HepG2 (cell line): ENCODE results near the gene RBP3. TPM values are rescaled to one million over a fixed set of nuclear protein-coding genes. Genes with fewer than 3 reads are reported as not detected.

Experiments
- ATAC-seq: fragments of 200-7000 bp; cut with Tn5 transposase; 3 replicates; pipeline ENCODE4 v1.9.1; 2020; ENCODE audit warnings: mild to moderate bottlenecking, moderate library complexity
- BruUV-seq: library from RNA; stranded (reverse); fragments of 400-500 nt; replicated peaks from 2 replicates; lab custom pipeline; 2021; lab: Mats Ljungman, UMichigan
- CTCF ChIA-PET: fragments of 300-600 bp; formaldehyde crosslinking; extraction: SDS; loops from one replicate; lab custom pipeline; 2021; ENCODE audit warnings: low total read pairs, inconsistent platforms, low intra/inter-chr PET ratio; lab: Yijun Ruan, JAX
- POLR2A ChIA-PET: fragments of 350-600 bp; sonication (Branson Sonifier 250); formaldehyde crosslinking; loops from one replicate; lab custom pipeline; 2020; ENCODE audit warnings: antibody characterized with exemption, inconsistent platforms; lab: Yijun Ruan, JAX
- DNase-seq: peaks from one replicate; pipeline ENCODE4 v3.0.0-alpha.2; 2015; ENCODE audit warnings: low spot score
- FAIRE-seq: peaks from 3 replicates; lab custom pipeline; 2011; peaks lifted over from hg19 to GRCh38; lab: Jason Lieb, UNC
- H2AFZ ChIP-seq: one replicate; pipeline ENCODE4 v1.6.1; 2011; ENCODE audit warnings: low read length, inconsistent platforms
- H3K27ac ChIP-seq: fragments of 300-600 bp; 3 replicates; pipeline ENCODE4 v1.8.0; 2011; ENCODE audit warnings: mixed run types, mild to moderate bottlenecking, mixed read lengths, low read length, inconsistent platforms; ENCODE audit not compliant: insufficient read depth; ENCODE audit errors: extremely low read length
- H3K27me3 ChIP-seq, 2 experiments: fragments of 200-600 bp in 1 of 2; 2 replicates in 1 of 2; 3 replicates in 1 of 2; pipeline versions ENCODE4 v1.6.0 to v1.8.0; 2011; ENCODE audit warnings: low read length in 2 of 2, mild to moderate bottlenecking in 2 of 2, moderate library complexity in 2 of 2, inconsistent platforms in 1 of 2; ENCODE audit not compliant: insufficient read depth in 2 of 2, control insufficient read depth in 1 of 2
- H3K36me3 ChIP-seq, 2 experiments: fragments of 200-600 bp in 1 of 2; replicated peaks in 1 of 2; 2 replicates in 1 of 2; 3 replicates in 1 of 2; pipeline versions ENCODE4 v1.5.1 to v1.8.0; 2011; ENCODE audit warnings: low read length in 2 of 2, inconsistent platforms in 1 of 2; ENCODE audit not compliant: insufficient read depth in 2 of 2, control insufficient read depth in 1 of 2
- H3K4me1 ChIP-seq: 2 replicates; pipeline ENCODE4 v1.5.1; 2012; ENCODE audit warnings: low read length, inconsistent platforms; ENCODE audit not compliant: insufficient read depth
- H3K4me2 ChIP-seq: 2 replicates; pipeline ENCODE4 v1.6.0; 2011; ENCODE audit warnings: low read depth, low read length, inconsistent platforms
- H3K4me3 ChIP-seq, 3 experiments: fragments of 200-600 bp in 1 of 3; sonication (generic), shearing (Covaris generic) in 1 of 3; replicated peaks in 1 of 3; 2 replicates each; pipeline ENCODE4 v1.5.1; 2011 to 2016; ENCODE audit warnings: low read length in 3 of 3, inconsistent platforms in 2 of 3, low read depth in 2 of 3, mild to moderate bottlenecking in 2 of 3, control low read depth in 1 of 3, mixed read lengths in 1 of 3; ENCODE audit not compliant: insufficient read depth in 1 of 3
- H3K79me2 ChIP-seq: one replicate; pipeline ENCODE4 v1.6.1; 2011; ENCODE audit warnings: low read length, inconsistent platforms; ENCODE audit not compliant: insufficient read depth
- H3K9ac ChIP-seq: 2 replicates; pipeline ENCODE4 v1.6.0; 2011; ENCODE audit warnings: mild to moderate bottlenecking, low read depth, low read length, inconsistent platforms; ENCODE audit not compliant: insufficient read depth
- H3K9me3 ChIP-seq: 2 replicates; pipeline ENCODE4 v1.5.1; 2012; ENCODE audit warnings: mild to moderate bottlenecking, low read length
- H4K20me1 ChIP-seq: 2 replicates; pipeline ENCODE4 v1.6.0; 2011; ENCODE audit warnings: inconsistent platforms, mild to moderate bottlenecking, low read length, moderate library complexity; ENCODE audit not compliant: insufficient read depth
- CTCF ChIP-seq: sonication (generic); formaldehyde crosslinking; IDR thresholded peaks from 2 replicates; pipeline ENCODE4 v1.5.0; 2020; ENCODE audit warnings: mild to moderate bottlenecking, missing genetic modification reagents, moderate library complexity
- HMGXB3 ChIP-seq: sonication (generic); formaldehyde crosslinking; IDR thresholded peaks from 2 replicates; pipeline ENCODE4 v1.4.0; 2020; ENCODE audit warnings: missing genetic modification reagents, borderline replicate concordance
- MIER2 ChIP-seq: IDR thresholded peaks from 2 replicates; pipeline ENCODE4 v1.6.1; 2016; ENCODE audit warnings: missing biosample characterization, missing genetic modification reagents
- SMC3 ChIP-seq: IDR thresholded peaks from 2 replicates; pipeline ENCODE4 v1.6.1; 2011; ENCODE audit warnings: low read length, improper control_type of control experiment
- STAG1 ChIP-seq: sonication (generic); formaldehyde crosslinking; IDR thresholded peaks from 2 replicates; pipeline ENCODE4 v1.4.0; 2020; ENCODE audit warnings: missing genetic modification reagents
- ZBTB3 ChIP-seq: sonication (generic); formaldehyde crosslinking; IDR thresholded peaks from 2 replicates; pipeline ENCODE4 v1.4.0; 2020; ENCODE audit warnings: low read depth, mild to moderate bottlenecking, moderate library complexity, missing genetic modification reagents, borderline replicate concordance
- ZNF768 ChIP-seq: sonication (generic); formaldehyde crosslinking; IDR thresholded peaks from 2 replicates; pipeline ENCODE4 v1.4.0; 2020; ENCODE audit warnings: missing genetic modification reagents
- WGBS: methylation state at CpG from one replicate; pipeline ENCODE4 v1.1.6; 2017; ENCODE audit warnings: low lambda C conversion rate; 5-methylcytosine and 5-hydroxymethylcytosine counted together
- in situ Hi-C: cut with HindIII; loops from 2 replicates; pipeline ENCODE4 v1.10.0; 2017; ENCODE audit warnings: low pct_unique_long_range_greater_than_20kb; ENCODE audit not compliant: extremely low pct_ligation_motif_present
- intact Hi-C: fragments of 100-400 bp; cut with micrococcal nuclease; formaldehyde crosslinking; loops from one replicate; pipeline ENCODE4 v1.10.0; 2022; ENCODE audit not compliant: unreplicated experiment
- polyA plus RNA-seq, 8 experiments: library from polyadenylated mRNA; depleted of rRNA in 3 of 8; stranded (reverse) in 7 of 8; unstranded in 1 of 8; fragments of >200 nt; fragmentation: Illumina TruSeq in 4 of 8; extraction: Trizol in 4 of 8; gene quantifications; 2 replicates each; pipeline versions ENCODE4 v1.2.1 to v1.2.3, GENCODE V29; 2011 to 2016; ENCODE audit warnings: low read depth in 4 of 8, missing spikeins in 1 of 8, mixed read lengths in 1 of 8; ENCODE audit not compliant: insufficient read depth in 1 of 8
- total RNA-seq, 5 experiments: library from RNA; depleted of rRNA; stranded (reverse); fragments of >200 nt; fragmentation: Illumina TruSeq; extraction: Trizol; gene quantifications; 2 replicates each; pipeline ENCODE4 v1.2.3, GENCODE V29; 2016; ENCODE audit warnings: low read depth in 1 of 5

Gene RBP3
- total and polyA plus RNA-seq, 2 of the 13 experiments (the other 11 are each of a cell fraction or from before 2014, with no cell fraction given), result not detected

- 4% methylated on average over 4 of the region's 4 CpGs for WGBS
- Histone ChIP-seq H3K27ac (no peak overlapping the region), H3K9ac (no peak overlapping the region), H4K20me1 (no peaks in the 10 kb centered on the region), H3K4me2 (no peak overlapping the region), H3K36me3 (no peaks in the 10 kb centered on the region), H3K27me3 (peaks cover 8 to 16% of the 10 kb centered on the region in 2 experiments; a peak in 3 of 5 replicates), H2AFZ (no peak overlapping the region), H3K4me1 (no peaks in the 10 kb centered on the region), H3K4me3 (no peak overlapping the region), H3K79me2 (no peaks in the 10 kb centered on the region), H3K9me3 (no peaks in the 10 kb centered on the region)
- TF ChIP-seq STAG1 (CRISPR knock-in tag), result peak; percentile 50
- no peak for TF ChIP-seq ZNF768 (CRISPR knock-in tag)
- no peak for TF ChIP-seq HMGXB3
- peak; percentile 33; the same call in 1 of the 2 replicates for TF ChIP-seq SMC3
- TF ChIP-seq MIER2 (CRISPR knock-in tag), result no peak
- no peak for TF ChIP-seq ZBTB3
- peak; percentile 52 for TF ChIP-seq CTCF (CRISPR knock-in tag)
- ATAC-seq, result peak; percentile 78
- DNase-seq, result peak; percentile 12
- intact Hi-C loops, result no loop called here
- ChIA-PET CTCF (no interaction called here), POLR2A (no interaction called here)
- FAIRE-seq, result no peak
- BruUV-seq, result no TSS peak
- in situ Hi-C loops, result no loop called here
Measured at GRCh38 chr10:47354165-47354564, 6.0 kb downstream of the RBP3 start.
